Gastroesophageal sphincter (tissue), 4 donors: ENCODE measurements around the gene DERA. TPM values are rescaled to one million over a fixed set of nuclear protein-coding genes. Genes with fewer than 3 reads are reported as not detected.

Experiments used
- ATAC-seq: fragments of 150-250 bp; one replicate; pipeline ENCODE4 v1.9.1; 2016; ENCODE audit warnings: mild to moderate bottlenecking, moderate library complexity
- H3K27ac ChIP-seq, 4 donors: fragments of 200-600 bp; sonication (generic) in 3 of 4; 1 replicate in 3 of 4; 2 replicates in 1 of 4; pipeline ENCODE4 v1.5.1; 2016 to 2019
- H3K27me3 ChIP-seq: fragments of 200-600 bp; sonication (generic); one replicate; pipeline ENCODE4 v1.5.1; 2019
- H3K36me3 ChIP-seq, 2 donors: fragments of 200-600 bp; sonication (generic); one replicate each; pipeline ENCODE4 v1.5.1; 2019; ENCODE audit warnings: control low read depth in 1 of 2
- H3K4me1 ChIP-seq, 3 donors: fragments of 200-600 bp; sonication (generic); 1 replicate in 2 of 3; 2 replicates in 1 of 3; pipeline ENCODE4 v1.5.1; 2016 to 2019; ENCODE audit warnings: control low read depth in 2 of 3
- H3K4me3 ChIP-seq, 2 donors: fragments of 200-600 bp; sonication (generic); one replicate each; pipeline ENCODE4 v1.5.1; 2019; ENCODE audit warnings: mild to moderate bottlenecking in 1 of 2, moderate library complexity in 1 of 2
- H3K9me3 ChIP-seq, 3 donors: fragments of 200-600 bp; sonication (generic); one replicate each; pipeline ENCODE4 v1.5.1; 2017 to 2019; ENCODE audit warnings: control low read depth in 2 of 3
- CTCF ChIP-seq, 4 experiments: fragments of 200-600 bp in 2 of 4; fragments of 450-650 bp in 2 of 4; sonication (generic) in 1 of 4; IDR thresholded peaks; one replicate each; pipeline ENCODE4 v1.5.1; 2017 to 2019; ENCODE audit warnings: antibody characterized with exemption in 4 of 4, mild to moderate bottlenecking in 2 of 4, moderate library complexity in 2 of 4
- EP300 ChIP-seq: sonication (generic); formaldehyde crosslinking; IDR thresholded peaks from one replicate; pipeline ENCODE4 v1.6.1; 2017; ENCODE audit warnings: antibody characterized with exemption, mild to moderate bottlenecking
- POLR2A ChIP-seq, 2 donors: fragments of 450-650 bp; IDR thresholded peaks; one replicate each; pipeline ENCODE4 v1.6.1; 2017; ENCODE audit warnings: antibody characterized with exemption in 2 of 2, mild to moderate bottlenecking in 2 of 2, moderate library complexity in 1 of 2
- POLR2AphosphoS5 ChIP-seq: sonication (generic); formaldehyde crosslinking; IDR thresholded peaks from one replicate; pipeline ENCODE4 v1.6.1; 2017; ENCODE audit warnings: antibody characterized with exemption
- WGBS, 2 donors: methylation state at CpG; one replicate each; pipeline ENCODE4 v1.1.5; 2018; ENCODE audit warnings: low coverage in 1 of 2; 5-methylcytosine and 5-hydroxymethylcytosine counted together
- total RNA-seq, 4 donors: library from RNA; depleted of rRNA; stranded (reverse); fragments of >200 nt; gene quantifications; one replicate each; pipeline ENCODE4 v1.1.0, GENCODE V29; 2016

The DERA gene
- total RNA-seq, 4 donors from 2014 or later: 35.9 to 67.4 (median 52.5) TPM

GRCh38 chr12:16076970-16077522 lies 165.9 kb downstream of the DERA start:
- no peaks in the 10 kb centered on the region for H3K4me1 ChIP-seq
- WGBS, 2 donors: 75% methylated on average over 1 of the region's 1 CpG; no CpG with 5 or more reads in 1 of the 2 donors
- ATAC-seq: no peak
- no peaks in the 10 kb centered on the region for H3K9me3 ChIP-seq
- no peak for TF ChIP-seq CTCF (IDR thresholded peaks at IDR 0.05)
- no peak for TF ChIP-seq POLR2A (IDR thresholded peaks at IDR 0.05)
- TF ChIP-seq EP300: no peak
- no peak for TF ChIP-seq POLR2AphosphoS5
- no peaks in the 10 kb centered on the region for H3K27me3 ChIP-seq
- no peaks in the 10 kb centered on the region for H3K36me3 ChIP-seq
- no peak overlapping the region for H3K27ac ChIP-seq
- H3K4me3 ChIP-seq: no peak overlapping the region

GRCh38 chr12:16086462-16086861 lies 175.3 kb downstream of the DERA start:
- no peak overlapping the region for H3K4me3 ChIP-seq
- H3K9me3 ChIP-seq: no peaks in the 10 kb centered on the region
- TF ChIP-seq POLR2A (IDR thresholded peaks at IDR 0.05) (no peak), EP300 (no peak), POLR2AphosphoS5 (no peak), CTCF (IDR thresholded peaks at IDR 0.05) (no peak)
- H3K27me3 ChIP-seq: no peaks in the 10 kb centered on the region
- H3K4me1 ChIP-seq: no peaks in the 10 kb centered on the region
- H3K27ac ChIP-seq: no peak overlapping the region
- H3K36me3 ChIP-seq: no peaks in the 10 kb centered on the region
- ATAC-seq: no peak
- 64 to 75% methylated on average over 7 to 8 of the region's 8 CpGs for WGBS, 2 donors

GRCh38 chr12:16086942-16087341 lies 175.8 kb downstream of the DERA start:
- Histone ChIP-seq H3K27ac (no peak overlapping the region), H3K36me3 (no peaks in the 10 kb centered on the region), H3K4me3 (no peak overlapping the region), H3K9me3 (no peaks in the 10 kb centered on the region), H3K4me1 (no peaks in the 10 kb centered on the region), H3K27me3 (no peaks in the 10 kb centered on the region)
- TF ChIP-seq EP300: no peak
- TF ChIP-seq CTCF (IDR thresholded peaks at IDR 0.05): no peak
- no peak for TF ChIP-seq POLR2AphosphoS5
- no peak for TF ChIP-seq POLR2A (IDR thresholded peaks at IDR 0.05)
- 93 to 100% methylated on average over 2 of the region's 2 CpGs for WGBS, 2 donors
- ATAC-seq: no peak

Other genes starting within 250 kb of the DERA start
- gene EPS8, start 121.9 kb upstream of the DERA start, total RNA-seq: 10 to 100 TPM; 39.0 to 85.2 (median 57.7) TPM
- gene STRAP, start 28.9 kb upstream of the DERA start, total RNA-seq: 10 to 100 TPM; 63.0 to 97.7 (median 69.2) TPM